SKM-1 (cell line): ENCODE measurements around the gene ABAT.
"Not testable (repeated sequence)": the region's sequence is repeated elsewhere in the genome, so short reads cannot be mapped to it uniquely, and the experiment has no call there.

ENCODE experiments used
- DNase-seq: peaks from one replicate; lab custom pipeline; 2025; ENCODE audit not compliant: unreplicated experiment; lab: John Stamatoyannopoulos, UW

The ABAT gene

GRCh38 chr16:8648877-8649276 lies 25.5 kb upstream of the ABAT start:
- DNase-seq: no peak

- no peak for DNase-seq
These were observed 24.4 kb upstream of the ABAT start for GRCh38 chr16:8649829-8650554.

GRCh38 chr16:8651958-8652357 lies 22.5 kb upstream of the ABAT start:
- not testable (repeated sequence) for DNase-seq

GRCh38 chr16:8655184-8655717 lies 19.2 kb upstream of the ABAT start:
- peak; percentile 41 for DNase-seq

- no peak for DNase-seq
These were observed 18.0 kb upstream of the ABAT start for GRCh38 chr16:8656376-8656775.

- DNase-seq: no peak
These were observed 13.5 kb upstream of the ABAT start for GRCh38 chr16:8660841-8661301.

DNA sequence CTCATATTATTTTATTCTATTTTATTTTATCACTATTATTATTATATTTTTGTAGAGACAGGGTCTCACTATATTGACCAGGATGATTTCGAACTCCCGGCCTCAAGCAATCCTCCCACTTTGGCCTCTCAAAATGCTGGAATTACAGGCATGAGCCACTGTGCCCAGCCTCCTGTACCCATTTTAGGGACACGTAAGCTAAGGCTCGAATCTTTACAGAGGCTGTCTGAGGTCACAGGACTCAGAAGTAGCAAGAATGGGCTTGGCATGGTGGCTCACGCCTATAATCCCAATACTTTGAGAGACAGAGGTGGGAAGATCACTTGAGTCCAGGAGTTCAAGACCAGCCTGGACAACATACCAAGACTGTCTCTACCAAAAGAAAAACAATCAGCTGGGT lies 12.7 kb upstream of the ABAT start:
- no peak for DNase-seq

DNA sequence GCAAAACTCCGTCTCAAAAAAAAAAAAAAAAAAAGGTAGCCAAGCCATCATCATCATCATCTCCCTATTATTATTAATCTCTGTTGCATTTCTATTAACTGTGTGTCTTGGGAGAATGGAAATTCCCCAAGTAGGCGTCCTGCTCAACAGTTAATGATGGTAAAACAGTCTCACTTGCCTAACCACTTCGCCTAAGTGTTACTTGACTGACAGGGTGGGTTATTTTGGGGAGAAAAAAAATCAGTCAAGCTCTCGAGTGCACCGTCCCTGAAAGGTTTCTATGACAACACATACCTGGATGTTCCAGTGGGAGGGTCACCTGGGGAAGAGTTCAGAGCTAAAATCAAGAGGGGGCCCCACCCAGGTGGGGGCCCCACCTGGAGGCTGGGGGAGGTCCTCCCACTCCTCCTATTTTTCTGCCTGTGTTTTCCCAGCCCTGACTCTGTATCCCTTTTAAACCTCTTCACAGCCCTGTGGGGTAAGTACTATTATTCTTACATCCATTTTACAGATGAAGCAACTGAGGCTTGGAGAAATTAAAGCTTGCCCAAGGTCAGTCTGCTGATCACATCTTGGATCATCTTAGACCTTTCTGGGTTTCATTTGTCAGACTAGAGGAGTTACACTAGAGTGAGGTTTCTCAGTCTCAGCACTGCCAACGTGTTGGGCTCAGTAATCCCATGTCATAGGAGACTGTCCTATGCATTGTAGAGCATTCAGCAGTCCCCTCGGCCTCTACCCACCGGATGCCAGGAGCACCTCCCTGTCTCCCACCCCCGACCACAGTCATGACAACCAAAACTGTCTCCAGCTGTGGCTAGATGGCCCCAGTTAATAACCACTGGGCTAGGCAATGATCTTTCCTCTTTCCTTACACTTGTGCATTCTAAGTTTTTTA lies 11.0 kb upstream of the ABAT start:
- DNase-seq: no peak

DNA sequence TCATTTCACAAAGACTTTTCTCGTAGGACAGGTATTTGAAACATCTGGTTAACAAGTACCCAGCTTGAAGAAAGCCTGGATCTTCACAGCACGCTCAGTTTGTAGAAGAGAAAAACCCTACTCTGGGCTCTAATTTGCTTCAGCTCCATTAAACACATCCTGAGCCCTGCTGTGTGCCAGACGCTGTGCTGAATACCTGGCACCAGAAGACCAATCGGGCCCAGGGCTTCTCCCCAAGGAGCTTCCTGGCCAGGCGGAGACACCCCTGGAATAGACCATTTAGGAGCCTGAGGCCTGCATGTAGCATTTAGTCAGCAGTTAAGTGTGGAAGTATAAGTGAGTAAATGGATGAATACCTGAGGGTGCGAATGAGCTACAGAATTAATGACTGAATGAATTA lies 8.9 kb upstream of the ABAT start:
- DNase-seq: no peak

DNA sequence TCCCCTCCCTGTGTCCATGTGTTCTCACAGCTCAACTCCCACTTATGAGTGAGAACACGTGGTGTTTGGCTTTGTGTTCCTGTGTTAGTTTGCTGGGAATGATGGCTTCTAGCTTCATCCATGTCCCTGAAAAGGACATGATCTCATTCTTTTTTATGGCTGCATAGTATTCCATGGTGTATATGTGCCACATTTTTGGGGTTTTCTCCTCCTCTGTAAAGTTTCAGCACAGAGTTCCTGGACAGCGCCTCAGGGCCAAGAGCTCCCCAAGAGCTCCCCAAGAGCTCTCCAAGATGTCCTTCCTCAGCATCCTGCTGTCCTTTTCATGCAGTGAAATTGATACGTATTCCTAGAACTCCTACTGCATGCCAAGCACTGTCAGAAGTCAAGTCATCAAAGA lies 6.9 kb upstream of the ABAT start:
- DNase-seq: no peak

DNA sequence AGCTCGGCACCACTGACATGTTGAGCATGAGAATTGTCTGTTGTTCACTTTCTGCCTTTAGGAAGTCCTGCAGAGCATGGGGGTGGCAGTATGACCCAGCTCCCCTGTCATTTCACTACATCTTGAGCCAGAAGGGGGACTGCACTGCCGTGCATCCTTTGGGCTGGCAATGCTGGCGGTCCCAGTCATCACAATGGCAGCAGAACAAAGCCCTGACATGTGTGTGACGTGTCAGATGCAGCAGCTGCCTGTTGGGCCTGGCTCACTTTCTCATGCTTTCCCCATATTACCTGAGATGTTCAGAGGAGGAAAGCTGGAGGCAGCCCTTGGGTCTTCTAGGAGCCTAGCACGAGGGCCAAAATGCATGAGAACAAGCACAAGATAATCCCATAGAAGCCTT lies 6.3 kb upstream of the ABAT start:
- no peak for DNase-seq

DNA sequence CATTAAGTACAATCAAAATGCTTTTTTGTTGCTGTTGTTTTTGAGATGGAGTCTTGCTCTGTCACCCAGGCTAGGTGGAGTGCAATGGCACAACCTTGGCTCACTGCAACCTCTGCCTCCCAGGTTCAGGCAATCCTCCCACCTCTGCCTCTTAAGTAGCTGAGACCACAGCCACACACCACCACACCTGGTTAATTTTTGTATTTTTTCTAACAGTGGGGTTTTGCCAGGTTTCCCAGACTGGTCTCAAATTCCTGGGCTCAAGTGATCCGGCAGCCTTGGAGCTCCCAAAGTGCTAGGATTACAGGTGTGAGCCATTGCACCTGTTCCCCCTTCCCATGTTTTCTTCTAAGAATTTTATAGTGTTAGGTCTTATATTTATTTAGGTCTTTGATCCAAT lies 4.9 kb upstream of the ABAT start:
- DNase-seq: no peak

- no peak for DNase-seq
These were observed 4.3 kb upstream of the ABAT start for GRCh38 chr16:8670014-8670560.

- no peak for DNase-seq
These were observed 605 bp upstream of the ABAT start for GRCh38 chr16:8673611-8674412.

GRCh38 chr16:8675183-8676159 lies 1.1 kb downstream of the ABAT start:
- no peak for DNase-seq

DNA sequence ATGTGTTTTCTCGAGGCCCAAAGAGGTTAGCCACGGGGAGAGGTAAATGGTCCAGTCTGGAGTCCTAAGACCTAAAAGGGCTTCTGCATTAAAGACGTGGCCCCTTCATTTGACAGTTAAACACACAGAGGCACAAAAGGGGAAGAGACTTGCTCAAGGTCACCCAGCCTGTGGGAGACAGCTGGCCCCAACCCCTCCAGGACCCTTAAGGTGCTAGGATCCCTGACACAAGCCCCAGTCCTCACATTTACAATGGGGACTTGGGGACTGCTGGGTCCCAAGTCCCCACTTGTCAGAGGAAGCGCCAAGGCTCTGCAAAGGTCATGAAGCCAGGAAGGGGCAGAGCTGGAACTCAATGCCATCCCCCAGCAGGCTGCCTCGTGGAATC lies 1.7 kb downstream of the ABAT start:
- DNase-seq: no peak

GRCh38 chr16:8676737-8677375 lies 2.4 kb downstream of the ABAT start:
- no peak for DNase-seq

DNA sequence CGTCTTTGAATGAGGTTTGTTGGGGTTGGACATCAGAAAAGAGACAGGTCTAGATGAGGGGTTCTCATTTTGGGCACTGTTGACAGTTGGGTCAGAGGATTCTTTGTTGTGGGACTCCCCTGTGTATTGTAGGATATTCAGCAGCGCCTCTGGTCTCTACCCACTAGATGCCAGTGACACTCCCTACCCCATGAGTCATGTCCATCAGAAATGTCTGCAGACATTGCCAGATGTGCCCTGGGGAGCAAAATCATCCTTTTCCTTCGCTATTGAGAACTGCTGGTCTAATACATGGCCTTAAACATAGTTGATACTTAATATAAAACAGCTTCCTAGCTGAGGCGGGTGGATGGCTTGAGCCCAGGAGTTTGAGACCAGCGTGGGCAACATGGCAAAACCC lies 3.1 kb downstream of the ABAT start:
- DNase-seq: no peak
